ENCODE results near the gene SNW1.

DNA sequence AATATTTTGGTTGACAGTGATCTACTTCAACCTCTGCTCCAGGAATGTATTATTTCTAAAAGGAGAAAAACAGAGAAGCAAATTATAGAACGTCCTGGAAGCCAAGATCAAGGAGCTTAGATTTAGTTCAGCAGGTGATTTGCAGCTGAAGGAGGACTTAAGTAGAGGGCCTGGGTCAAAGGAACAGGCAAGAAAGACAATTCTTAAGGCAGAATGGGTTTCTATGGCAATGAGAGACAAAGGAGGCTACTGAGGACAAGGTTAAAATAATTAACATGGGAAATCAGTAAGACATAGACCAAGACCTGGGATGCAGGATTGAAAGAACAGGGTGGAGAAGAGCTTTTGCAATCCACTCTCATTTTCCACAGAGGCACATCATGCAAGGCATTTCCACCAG lies 2.4 kb upstream of the SNW1 start:
- no peak for TF ChIP-seq EZH2 (IDR thresholded peaks at IDR 0.05; ENCODE audit: borderline replicate concordance, insufficient read depth, low read length, poor library complexity, severe bottlenecking)
- TF ChIP-seq, protein P1, sequence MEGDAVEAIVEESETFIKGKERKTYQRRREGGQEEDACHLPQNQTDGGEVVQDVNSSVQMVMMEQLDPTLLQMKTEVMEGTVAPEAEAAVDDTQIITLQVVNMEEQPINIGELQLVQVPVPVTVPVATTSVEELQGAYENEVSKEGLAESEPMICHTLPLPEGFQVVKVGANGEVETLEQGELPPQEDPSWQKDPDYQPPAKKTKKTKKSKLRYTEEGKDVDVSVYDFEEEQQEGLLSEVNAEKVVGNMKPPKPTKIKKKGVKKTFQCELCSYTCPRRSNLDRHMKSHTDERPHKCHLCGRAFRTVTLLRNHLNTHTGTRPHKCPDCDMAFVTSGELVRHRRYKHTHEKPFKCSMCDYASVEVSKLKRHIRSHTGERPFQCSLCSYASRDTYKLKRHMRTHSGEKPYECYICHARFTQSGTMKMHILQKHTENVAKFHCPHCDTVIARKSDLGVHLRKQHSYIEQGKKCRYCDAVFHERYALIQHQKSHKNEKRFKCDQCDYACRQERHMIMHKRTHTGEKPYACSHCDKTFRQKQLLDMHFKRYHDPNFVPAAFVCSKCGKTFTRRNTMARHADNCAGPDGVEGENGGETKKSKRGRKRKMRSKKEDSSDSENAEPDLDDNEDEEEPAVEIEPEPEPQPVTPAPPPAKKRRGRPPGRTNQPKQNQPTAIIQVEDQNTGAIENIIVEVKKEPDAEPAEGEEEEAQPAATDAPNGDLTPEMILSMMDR (IDR thresholded peaks at IDR 0.05; ENCODE audit: poor library complexity, severe bottlenecking), result no peak

Measured in neural cell (in vitro differentiated cells).